ENCODE measurements around the gene RHD.
"Not testable (repeated sequence)": the region's sequence is repeated elsewhere in the genome, so short reads cannot be mapped to it uniquely, and the experiment has no call there.

GRCh38 chr1:25336922-25337354 lies 64.6 kb downstream of the RHD start:
- TF ChIP-seq CTCF (conservative IDR thresholded peaks at IDR 0.05; ENCODE audit: low read depth, low read length); EZH2 (IDR thresholded peaks at IDR 0.05; ENCODE audit: low read length, unreplicated experiment); EZH2phosphoT487 (IDR thresholded peaks at IDR 0.05; ENCODE audit: borderline replicate concordance, low read length): not testable (repeated sequence)
